ENCODE measurements around the gene ARRDC5. TPM values are rescaled to one million over a fixed set of nuclear protein-coding genes. Genes with fewer than 3 reads are reported as not detected.

The ARRDC5 gene
- total and polyA plus RNA-seq, 2 of the 13 experiments (the other 11 are each of a cell fraction or from before 2014, with no cell fraction given) = not detected

DNA sequence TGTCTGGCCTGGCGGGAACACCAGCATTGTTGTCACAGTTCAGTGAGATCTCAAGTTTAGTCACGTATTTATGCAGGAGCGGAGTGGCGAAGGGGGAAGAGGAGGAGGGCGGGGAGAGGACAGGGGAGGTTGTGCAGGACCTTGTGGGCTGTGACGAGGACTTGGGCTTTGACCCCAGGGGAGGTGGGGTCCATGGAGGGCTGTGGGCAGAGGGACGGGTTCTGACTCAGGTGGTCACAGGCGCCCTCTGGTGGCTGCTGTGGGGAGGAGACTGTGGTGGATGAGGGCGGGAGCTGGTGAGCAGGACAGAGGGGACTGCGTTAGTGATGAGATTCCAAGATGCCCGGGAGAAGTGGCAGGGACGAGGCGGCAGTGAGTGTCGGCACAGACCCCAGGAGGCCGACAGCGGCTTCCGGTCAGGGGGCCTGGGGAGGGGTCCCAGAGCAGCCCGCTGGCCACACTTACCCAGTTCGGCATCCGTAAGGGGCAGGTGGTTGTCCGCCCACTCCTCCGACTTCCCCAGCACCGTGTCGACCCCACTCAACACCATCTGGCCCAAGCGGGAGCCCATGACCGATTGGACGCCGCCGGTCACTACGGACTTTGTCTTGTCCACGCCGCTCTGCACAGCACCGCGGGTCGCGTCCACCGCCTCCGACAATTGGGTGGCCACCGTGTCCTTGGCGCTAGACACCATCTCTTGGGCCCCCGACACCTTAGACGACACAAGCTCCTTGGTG lies 51.0 kb downstream of the ARRDC5 start (continued):
- TF ChIP-seq, protein P1, sequence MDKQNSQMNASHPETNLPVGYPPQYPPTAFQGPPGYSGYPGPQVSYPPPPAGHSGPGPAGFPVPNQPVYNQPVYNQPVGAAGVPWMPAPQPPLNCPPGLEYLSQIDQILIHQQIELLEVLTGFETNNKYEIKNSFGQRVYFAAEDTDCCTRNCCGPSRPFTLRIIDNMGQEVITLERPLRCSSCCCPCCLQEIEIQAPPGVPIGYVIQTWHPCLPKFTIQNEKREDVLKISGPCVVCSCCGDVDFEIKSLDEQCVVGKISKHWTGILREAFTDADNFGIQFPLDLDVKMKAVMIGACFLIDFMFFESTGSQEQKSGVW (CRISPR knock-in tag; IDR thresholded peaks at IDR 0.05; ENCODE audit: borderline replicate concordance) = no peak
- TF ChIP-seq, protein P2, sequence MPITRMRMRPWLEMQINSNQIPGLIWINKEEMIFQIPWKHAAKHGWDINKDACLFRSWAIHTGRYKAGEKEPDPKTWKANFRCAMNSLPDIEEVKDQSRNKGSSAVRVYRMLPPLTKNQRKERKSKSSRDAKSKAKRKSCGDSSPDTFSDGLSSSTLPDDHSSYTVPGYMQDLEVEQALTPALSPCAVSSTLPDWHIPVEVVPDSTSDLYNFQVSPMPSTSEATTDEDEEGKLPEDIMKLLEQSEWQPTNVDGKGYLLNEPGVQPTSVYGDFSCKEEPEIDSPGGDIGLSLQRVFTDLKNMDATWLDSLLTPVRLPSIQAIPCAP (CRISPR knock-in tag; IDR thresholded peaks at IDR 0.05; ENCODE audit: low read depth) = no peak
- TF ChIP-seq BORCS8-MEF2B (CRISPR knock-in tag; IDR thresholded peaks at IDR 0.05) (0 out of 2 replicates have a peak, but pooled peaks have one; percentile 39), AGO1 (IDR thresholded peaks at IDR 0.05; ENCODE audit: low read depth, low read length, poor library complexity, severe bottlenecking) (no peak), ZNF331 (CRISPR knock-in tag; IDR thresholded peaks at IDR 0.05) (0 out of 2 replicates have a peak, but pooled peaks have one; percentile 11), DMAP1 (CRISPR knock-in tag; IDR thresholded peaks at IDR 0.05) (0 out of 2 replicates have a peak, but pooled peaks have one; percentile 43), HOXD1 (CRISPR knock-in tag; IDR thresholded peaks at IDR 0.05) (no peak), ISX (CRISPR knock-in tag; conservative IDR thresholded peaks at IDR 0.05) (no peak), ZNF879 (CRISPR knock-in tag; IDR thresholded peaks at IDR 0.05) (no peak), ZFY (CRISPR knock-in tag; IDR thresholded peaks at IDR 0.05) (no peak), ZSCAN29 (CRISPR knock-in tag; conservative IDR thresholded peaks at IDR 0.05) (no peak), GFI1 (CRISPR knock-in tag; IDR thresholded peaks at IDR 0.05; ENCODE audit: borderline replicate concordance) (0 out of 2 replicates have a peak, but pooled peaks have one; percentile 11), FOSL2 (CRISPR knock-in tag; IDR thresholded peaks at IDR 0.05) (peak; percentile 70), GLI4 (CRISPR knock-in tag; IDR thresholded peaks at IDR 0.05; ENCODE audit: borderline replicate concordance) (no peak), SAP130 (CRISPR knock-in tag; IDR thresholded peaks at IDR 0.05; ENCODE audit: low read depth) (peak; percentile 43; the same call in 1 of the 2 replicates), EEA1 (CRISPR knock-in tag; IDR thresholded peaks at IDR 0.05; ENCODE audit: borderline replicate concordance) (0 out of 2 replicates have a peak, but pooled peaks have one; percentile 33), ZNF292 (CRISPR knock-in tag; IDR thresholded peaks at IDR 0.05; ENCODE audit: borderline replicate concordance, low read depth) (no peak), MAFG (CRISPR knock-in tag; IDR thresholded peaks at IDR 0.05) (no peak)
- TF ChIP-seq, protein P3, sequence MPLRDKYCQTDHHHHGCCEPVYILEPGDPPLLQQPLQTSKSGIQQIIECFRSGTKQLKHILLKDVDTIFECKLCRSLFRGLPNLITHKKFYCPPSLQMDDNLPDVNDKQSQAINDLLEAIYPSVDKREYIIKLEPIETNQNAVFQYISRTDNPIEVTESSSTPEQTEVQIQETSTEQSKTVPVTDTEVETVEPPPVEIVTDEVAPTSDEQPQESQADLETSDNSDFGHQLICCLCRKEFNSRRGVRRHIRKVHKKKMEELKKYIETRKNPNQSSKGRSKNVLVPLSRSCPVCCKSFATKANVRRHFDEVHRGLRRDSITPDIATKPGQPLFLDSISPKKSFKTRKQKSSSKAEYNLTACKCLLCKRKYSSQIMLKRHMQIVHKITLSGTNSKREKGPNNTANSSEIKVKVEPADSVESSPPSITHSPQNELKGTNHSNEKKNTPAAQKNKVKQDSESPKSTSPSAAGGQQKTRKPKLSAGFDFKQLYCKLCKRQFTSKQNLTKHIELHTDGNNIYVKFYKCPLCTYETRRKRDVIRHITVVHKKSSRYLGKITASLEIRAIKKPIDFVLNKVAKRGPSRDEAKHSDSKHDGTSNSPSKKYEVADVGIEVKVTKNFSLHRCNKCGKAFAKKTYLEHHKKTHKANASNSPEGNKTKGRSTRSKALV (CRISPR knock-in tag; IDR thresholded peaks at IDR 0.05) = no peak
- TF ChIP-seq, protein P4, sequence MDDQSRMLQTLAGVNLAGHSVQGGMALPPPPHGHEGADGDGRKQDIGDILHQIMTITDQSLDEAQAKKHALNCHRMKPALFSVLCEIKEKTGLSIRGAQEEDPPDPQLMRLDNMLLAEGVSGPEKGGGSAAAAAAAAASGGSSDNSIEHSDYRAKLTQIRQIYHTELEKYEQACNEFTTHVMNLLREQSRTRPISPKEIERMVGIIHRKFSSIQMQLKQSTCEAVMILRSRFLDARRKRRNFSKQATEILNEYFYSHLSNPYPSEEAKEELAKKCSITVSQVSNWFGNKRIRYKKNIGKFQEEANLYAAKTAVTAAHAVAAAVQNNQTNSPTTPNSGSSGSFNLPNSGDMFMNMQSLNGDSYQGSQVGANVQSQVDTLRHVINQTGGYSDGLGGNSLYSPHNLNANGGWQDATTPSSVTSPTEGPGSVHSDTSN (CRISPR knock-in tag; IDR thresholded peaks at IDR 0.05; ENCODE audit: borderline replicate concordance) = no peak
- TF ChIP-seq, protein P5, sequence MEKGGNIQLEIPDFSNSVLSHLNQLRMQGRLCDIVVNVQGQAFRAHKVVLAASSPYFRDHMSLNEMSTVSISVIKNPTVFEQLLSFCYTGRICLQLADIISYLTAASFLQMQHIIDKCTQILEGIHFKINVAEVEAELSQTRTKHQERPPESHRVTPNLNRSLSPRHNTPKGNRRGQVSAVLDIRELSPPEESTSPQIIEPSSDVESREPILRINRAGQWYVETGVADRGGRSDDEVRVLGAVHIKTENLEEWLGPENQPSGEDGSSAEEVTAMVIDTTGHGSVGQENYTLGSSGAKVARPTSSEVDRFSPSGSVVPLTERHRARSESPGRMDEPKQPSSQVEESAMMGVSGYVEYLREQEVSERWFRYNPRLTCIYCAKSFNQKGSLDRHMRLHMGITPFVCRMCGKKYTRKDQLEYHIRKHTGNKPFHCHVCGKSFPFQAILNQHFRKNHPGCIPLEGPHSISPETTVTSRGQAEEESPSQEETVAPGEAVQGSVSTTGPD (CRISPR knock-in tag; IDR thresholded peaks at IDR 0.05) = no peak
